NCI-H2227 (cell line): ENCODE measurements around the gene HPRT1.

Source experiments
- DNase-seq: peaks from one replicate; lab custom pipeline; 2025; ENCODE audit not compliant: unreplicated experiment; lab: John Stamatoyannopoulos, UW

The HPRT1 gene

GRCh38 chrX:134542485-134542884 lies 82.5 kb downstream of the HPRT1 start:
- peak; percentile 63 for DNase-seq

- no peak for DNase-seq
Observed at GRCh38 chrX:134543288-134543687, 83.3 kb downstream of the HPRT1 start.

GRCh38 chrX:134544135-134544512 lies 84.2 kb downstream of the HPRT1 start:
- no peak for DNase-seq

GRCh38 chrX:134544513-134545151 lies 84.7 kb downstream of the HPRT1 start:
- DNase-seq, result peak; percentile 63

GRCh38 chrX:134545510-134545909 lies 85.5 kb downstream of the HPRT1 start:
- no peak for DNase-seq

GRCh38 chrX:134546187-134546586 lies 86.2 kb downstream of the HPRT1 start:
- no peak for DNase-seq

- no peak for DNase-seq
Observed at GRCh38 chrX:134547047-134547679, 87.2 kb downstream of the HPRT1 start.

GRCh38 chrX:134548257-134549201 lies 88.6 kb downstream of the HPRT1 start:
- peak; percentile 18 for DNase-seq
